GM18517 (cell line): ENCODE measurements around the gene C4orf50.

ENCODE experiments used
- ATAC-seq: cut with Tn5 transposase; IDR thresholded peaks from one replicate; pipeline ENCODE4 v1.9.1; 2021; ENCODE audit warnings: mild to moderate bottlenecking, moderate library complexity; ENCODE audit not compliant: unreplicated experiment

The C4orf50 gene

GRCh38 chr4:6044276-6044675, 26.0 kb upstream of the C4orf50 start:
- no peak for ATAC-seq

- ATAC-seq: no peak
Observed at GRCh38 chr4:6043843-6044242, 25.6 kb upstream of the C4orf50 start.

DNA sequence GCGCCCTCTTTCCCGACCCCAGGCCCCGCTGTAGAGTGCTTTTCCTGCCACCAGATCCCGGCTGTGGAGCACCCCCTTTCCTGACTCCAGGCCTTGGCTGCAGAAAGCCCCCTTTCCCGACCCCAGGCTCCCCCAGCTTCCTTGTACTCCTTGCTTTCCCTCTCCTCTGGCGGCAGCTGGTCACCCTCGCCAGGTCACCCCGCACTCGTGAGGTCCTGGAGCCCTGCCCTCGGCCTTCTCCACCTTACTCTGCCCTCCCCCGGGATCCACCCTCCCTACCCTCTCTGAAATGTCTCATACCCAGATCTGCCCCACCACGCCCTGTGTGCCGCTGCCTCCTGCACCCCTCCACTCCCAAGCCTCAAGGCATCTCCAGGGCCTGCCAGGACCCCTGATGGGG, 25.0 kb upstream of the C4orf50 start:
- ATAC-seq: no peak

- ATAC-seq: no peak
Observed at GRCh38 chr4:6042293-6043063, 24.2 kb upstream of the C4orf50 start.

DNA sequence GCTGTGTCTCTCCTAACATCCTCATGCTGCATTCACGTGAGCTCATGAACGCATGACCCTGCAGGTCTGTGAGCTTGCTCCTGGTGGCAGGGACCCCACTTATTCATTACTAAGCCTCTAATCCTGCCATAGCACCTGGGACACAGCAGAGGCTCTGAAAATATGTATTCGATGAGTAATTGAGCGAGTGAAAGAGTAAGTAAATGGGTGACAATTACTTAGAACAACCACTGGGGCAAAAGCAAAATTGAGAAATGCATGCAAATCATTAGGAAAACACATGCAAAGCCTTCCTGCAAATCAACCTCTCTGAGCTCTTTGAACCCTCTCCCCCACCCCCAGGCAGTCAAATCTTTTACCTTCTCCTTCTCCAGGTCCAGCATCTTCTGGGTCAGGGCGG, 23.6 kb upstream of the C4orf50 start:
- no peak for ATAC-seq

- ATAC-seq: no peak
Observed at GRCh38 chr4:6038711-6039110, 20.5 kb upstream of the C4orf50 start.

DNA sequence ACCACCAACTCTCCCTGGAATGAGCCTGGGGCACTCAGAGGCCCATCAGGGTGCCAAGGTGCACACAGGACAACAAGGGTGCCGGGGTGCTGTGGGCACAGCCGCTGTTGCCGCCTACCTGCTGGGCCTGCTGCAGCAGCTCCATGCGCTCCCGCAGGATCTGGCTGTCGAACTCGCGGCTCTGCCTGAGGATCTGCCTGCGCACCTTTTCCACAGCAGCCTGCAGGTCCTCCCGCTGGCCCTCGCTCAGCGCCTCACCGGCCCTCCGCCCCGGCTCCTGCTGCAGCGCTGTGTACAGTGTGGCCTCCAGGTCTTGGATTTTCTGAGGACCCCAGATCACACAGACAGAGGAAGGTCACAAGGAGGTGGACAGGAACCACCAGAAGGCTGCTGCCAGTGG, 17.6 kb upstream of the C4orf50 start:
- ATAC-seq: no peak

DNA sequence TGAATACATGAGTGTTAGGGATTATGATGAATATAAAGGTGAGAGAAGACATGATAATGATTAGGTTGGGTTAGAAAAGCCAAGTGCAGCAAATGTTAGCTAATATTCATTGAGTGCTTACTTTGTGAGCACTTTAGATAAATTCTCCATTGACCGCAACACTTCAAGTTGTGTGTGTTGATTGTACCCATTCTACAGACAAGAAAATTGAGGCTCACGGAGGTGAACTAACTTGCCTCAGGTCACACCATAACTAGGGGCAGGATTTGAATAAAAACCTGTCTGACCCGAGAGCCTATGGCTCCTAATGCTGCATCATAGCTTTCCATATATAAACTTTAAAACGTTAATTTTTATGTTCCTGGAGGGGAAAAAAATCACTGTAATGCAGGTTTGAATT, 15.2 kb upstream of the C4orf50 start:
- no peak for ATAC-seq

GRCh38 chr4:6032249-6033244, 14.3 kb upstream of the C4orf50 start:
- no peak for ATAC-seq

DNA sequence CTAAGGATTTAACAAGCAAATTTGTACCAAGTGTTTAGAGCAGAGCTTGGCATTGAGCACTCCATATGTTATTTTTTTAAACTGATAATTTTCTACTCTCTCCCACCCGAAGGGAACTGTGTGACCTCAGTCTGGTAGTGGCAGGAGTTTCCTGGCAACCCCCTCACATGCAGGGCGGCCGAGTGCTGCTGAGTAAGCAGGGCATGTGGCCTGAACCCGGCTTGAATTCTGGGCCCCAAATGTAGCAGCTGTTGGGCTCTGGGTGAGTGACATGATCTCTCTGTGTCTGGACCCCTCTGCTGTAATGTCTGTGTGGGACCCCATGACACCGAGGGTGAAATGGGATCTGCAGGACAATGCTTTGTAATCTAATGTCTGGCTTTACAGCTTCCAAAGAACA, 13.6 kb upstream of the C4orf50 start:
- ATAC-seq: no peak

DNA sequence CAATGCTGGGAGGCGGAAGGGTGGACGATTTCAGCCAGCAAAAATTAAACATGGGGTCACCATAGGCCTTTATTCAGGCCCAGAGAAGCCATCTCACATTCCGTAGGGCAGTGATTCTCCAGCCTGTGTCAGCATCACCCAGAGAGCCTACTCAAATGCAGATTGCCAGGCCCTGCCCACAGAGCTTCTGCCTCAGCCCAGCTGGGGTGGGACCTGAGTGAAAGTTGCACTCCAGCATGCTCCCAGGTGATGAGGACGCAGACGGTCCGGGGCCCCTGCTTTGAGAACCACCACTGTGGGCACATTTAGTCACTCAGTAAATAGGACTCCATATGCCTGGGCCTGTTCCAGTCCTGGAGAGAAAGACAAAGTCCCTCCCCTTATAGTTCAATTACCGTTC, 12.4 kb upstream of the C4orf50 start:
- ATAC-seq: no peak

- no peak for ATAC-seq
Observed at GRCh38 chr4:6029254-6029653, 11.0 kb upstream of the C4orf50 start.

DNA sequence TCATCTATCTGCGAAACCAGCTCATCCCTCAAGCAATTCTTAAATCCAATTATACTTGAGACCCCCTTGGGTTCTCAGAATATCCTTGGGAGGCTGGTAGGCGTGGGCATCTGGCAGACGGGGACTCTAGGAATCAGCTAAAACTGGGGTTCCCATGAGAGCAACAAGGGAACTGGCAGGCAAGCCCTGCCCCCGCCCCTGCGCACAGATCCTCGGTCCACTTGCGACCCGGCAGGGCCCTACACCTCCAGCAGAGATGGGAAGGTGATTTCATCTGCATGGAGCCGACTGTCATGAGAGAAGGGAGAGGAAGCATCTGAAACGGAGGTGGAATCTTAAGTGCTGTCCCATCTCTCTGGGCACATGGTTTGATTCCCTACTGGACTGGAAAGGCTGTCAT, 9.9 kb upstream of the C4orf50 start:
- ATAC-seq: no peak

- no peak for ATAC-seq
Observed at GRCh38 chr4:6027392-6027791, 9.2 kb upstream of the C4orf50 start.

- no peak for ATAC-seq
Observed at GRCh38 chr4:6024313-6024960, 6.2 kb upstream of the C4orf50 start.

DNA sequence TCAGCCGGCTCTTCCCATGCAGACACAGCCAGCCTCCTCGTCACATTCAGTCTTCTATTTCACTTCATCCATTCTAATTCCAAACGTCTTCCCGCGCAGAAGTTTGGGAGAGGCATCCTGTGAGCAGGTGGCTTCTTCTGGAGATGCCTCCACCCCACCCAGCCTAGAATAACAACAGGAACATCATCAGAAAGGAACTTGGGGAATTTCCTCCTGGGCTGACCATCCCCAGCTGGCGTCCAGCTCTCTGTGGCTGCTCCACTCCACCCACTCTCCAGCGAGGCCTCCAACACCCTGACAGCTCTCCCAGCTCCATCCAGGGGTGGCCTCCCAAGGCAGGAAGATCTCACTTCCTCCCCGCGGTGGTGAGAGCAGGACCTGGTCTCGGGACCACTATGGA, 5.5 kb upstream of the C4orf50 start:
- ATAC-seq: no peak

- ATAC-seq: no peak
Observed at GRCh38 chr4:6022607-6023288, 4.5 kb upstream of the C4orf50 start.

GRCh38 chr4:6021831-6022606, 3.8 kb upstream of the C4orf50 start:
- ATAC-seq: no peak

- no peak for ATAC-seq
Observed at GRCh38 chr4:6020613-6021012, 2.4 kb upstream of the C4orf50 start.
